HG03439 (cell line): ENCODE data around the gene CRYZ.
"Not testable (repeated sequence)": the region's sequence is repeated elsewhere in the genome, so short reads cannot be mapped to it uniquely, and the experiment has no call there.

Experiments
- ATAC-seq: cut with Tn5 transposase; IDR thresholded peaks from one replicate; pipeline ENCODE4 v1.9.1; 2021; ENCODE audit warnings: mild to moderate bottlenecking, moderate library complexity; ENCODE audit not compliant: unreplicated experiment

Gene CRYZ

GRCh38 chr1:74681851-74682250 is 51.0 kb downstream of the CRYZ start:
- ATAC-seq = no peak

- ATAC-seq = peak; percentile 80
Measured at GRCh38 chr1:74681449-74681848, 51.4 kb downstream of the CRYZ start.

GRCh38 chr1:74681001-74681400 is 51.8 kb downstream of the CRYZ start:
- ATAC-seq = peak; percentile 7

GRCh38 chr1:74679811-74680210 is 53.0 kb downstream of the CRYZ start:
- no peak for ATAC-seq

GRCh38 chr1:74677926-74678325 is 54.9 kb downstream of the CRYZ start:
- ATAC-seq = no peak

- no peak for ATAC-seq
Measured at GRCh38 chr1:74674278-74675048, 58.4 kb downstream of the CRYZ start.

- no peak for ATAC-seq
Measured at GRCh38 chr1:74673351-74674111, 59.3 kb downstream of the CRYZ start, which contains the start of gene ERICH3. ERICH3 (minus strand) TSS chr1:74673792; CDS start chr1:74673519, 273 bp downstream.

- not testable (repeated sequence) for ATAC-seq
Measured at GRCh38 chr1:74670866-74671265, 62.0 kb downstream of the CRYZ start.
